T47D (cell line): ENCODE data around the gene ZDHHC18.

Experiments used
- DNase-seq, 2 experiments: peaks; one replicate each; pipeline versions ENCODE4 v3.0.0 to v3.0.0-alpha.2; 2011 to 2012; ENCODE audit warnings: low read depth in 1 of 2, low spot score in 1 of 2
- JUND ChIP-seq: IDR thresholded peaks from 2 replicates; pipeline ENCODE4 v1.6.1; 2012; ENCODE audit warnings: low read depth
- in situ Hi-C: cut with HindIII; loops from 2 replicates; pipeline ENCODE4 v1.10.0; 2016; ENCODE audit warnings: low sequenced_read_pairs, low pct_unique_long_range_greater_than_20kb

Gene ZDHHC18, protein sequence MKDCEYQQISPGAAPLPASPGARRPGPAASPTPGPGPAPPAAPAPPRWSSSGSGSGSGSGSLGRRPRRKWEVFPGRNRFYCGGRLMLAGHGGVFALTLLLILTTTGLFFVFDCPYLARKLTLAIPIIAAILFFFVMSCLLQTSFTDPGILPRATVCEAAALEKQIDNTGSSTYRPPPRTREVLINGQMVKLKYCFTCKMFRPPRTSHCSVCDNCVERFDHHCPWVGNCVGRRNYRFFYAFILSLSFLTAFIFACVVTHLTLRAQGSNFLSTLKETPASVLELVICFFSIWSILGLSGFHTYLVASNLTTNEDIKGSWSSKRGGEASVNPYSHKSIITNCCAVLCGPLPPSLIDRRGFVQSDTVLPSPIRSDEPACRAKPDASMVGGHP

DNA sequence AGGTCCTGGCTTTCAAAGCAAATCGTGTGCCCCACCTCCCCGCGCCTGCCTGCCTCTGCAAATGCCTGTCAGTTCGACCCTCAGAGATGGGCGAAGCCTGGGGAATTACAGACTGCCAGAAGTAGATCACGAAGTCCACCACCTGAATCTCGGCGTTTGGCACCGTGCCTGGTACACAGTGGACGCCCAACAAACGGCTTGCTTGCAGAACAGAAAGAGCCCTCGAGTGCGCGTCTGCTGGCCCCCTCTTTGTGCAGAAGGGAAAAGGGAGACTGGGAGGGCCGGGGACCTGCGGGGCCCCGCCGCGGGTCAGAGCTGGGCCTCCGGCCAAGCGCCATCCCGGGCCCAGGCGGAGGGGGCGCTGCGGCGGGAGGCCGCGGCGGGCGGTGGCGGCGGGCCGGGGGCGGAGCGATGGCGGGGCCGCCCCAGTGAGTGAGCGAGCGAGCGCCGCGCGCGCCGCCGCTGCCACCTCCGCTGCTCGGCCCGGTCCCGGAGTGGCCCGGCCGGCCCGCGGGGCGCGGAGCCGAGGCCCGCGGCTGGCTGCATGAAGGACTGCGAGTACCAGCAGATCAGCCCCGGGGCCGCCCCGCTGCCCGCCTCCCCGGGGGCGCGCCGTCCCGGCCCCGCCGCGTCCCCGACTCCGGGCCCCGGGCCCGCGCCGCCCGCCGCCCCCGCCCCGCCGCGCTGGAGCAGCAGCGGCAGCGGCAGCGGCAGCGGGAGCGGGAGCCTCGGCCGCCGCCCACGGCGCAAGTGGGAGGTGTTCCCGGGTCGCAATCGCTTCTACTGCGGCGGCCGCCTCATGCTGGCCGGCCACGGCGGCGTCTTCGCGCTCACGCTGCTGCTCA is at the start of gene ZDHHC18:
Gene ZDHHC18 (plus strand): TSS at position 428 of the 845 bp plus-strand sequence. CDS start 117 bp downstream, at position 545.
- peak; percentile 56 to 59 for DNase-seq
- no peak for TF ChIP-seq JUND
- in situ Hi-C loops: no loop called here

DNA sequence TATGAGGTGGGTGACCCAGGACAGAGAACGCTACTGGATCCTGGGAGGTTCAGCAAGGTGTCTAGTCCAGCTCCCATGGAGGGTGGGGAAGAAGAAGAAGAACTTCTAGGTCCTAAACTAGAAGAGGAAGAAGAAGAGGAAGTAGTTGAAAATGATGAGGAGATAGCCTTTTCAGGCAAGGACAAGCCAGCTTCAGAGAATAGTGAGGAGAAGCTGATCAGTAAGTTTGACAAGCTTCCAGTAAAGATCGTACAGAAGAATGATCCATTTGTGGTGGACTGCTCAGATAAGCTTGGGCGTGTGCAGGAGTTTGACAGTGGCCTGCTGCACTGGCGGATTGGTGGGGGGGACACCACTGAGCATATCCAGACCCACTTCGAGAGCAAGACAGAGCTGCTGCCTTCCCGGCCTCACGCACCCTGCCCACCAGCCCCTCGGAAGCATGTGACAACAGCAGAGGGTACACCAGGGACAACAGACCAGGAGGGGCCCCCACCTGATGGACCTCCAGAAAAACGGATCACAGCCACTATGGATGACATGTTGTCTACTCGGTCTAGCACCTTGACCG is 47.3 kb upstream of the ZDHHC18 start:
- TF ChIP-seq JUND: no peak
- in situ Hi-C loops: no loop called here
- no peak for DNase-seq

GRCh38 chr1:26780344-26780957 is 46.0 kb upstream of the ZDHHC18 start:
- DNase-seq: no peak
- in situ Hi-C loops: no loop called here
- no peak for TF ChIP-seq JUND

- DNase-seq: no peak
- no peak for TF ChIP-seq JUND
- in situ Hi-C loops: no loop called here
Measured at GRCh38 chr1:26781206-26781825, 45.2 kb upstream of the ZDHHC18 start.

- DNase-seq: no peak
- no peak for TF ChIP-seq JUND
- in situ Hi-C loops: no loop called here
Measured at GRCh38 chr1:26782521-26783212, 43.8 kb upstream of the ZDHHC18 start.

- no peak for TF ChIP-seq JUND
- in situ Hi-C loops: no loop called here
- no peak for DNase-seq
Measured at GRCh38 chr1:26783646-26784022, 42.9 kb upstream of the ZDHHC18 start.

- peak; percentile 38 to 97 for DNase-seq
- in situ Hi-C loops: no loop called here
- TF ChIP-seq JUND: no peak
Measured at GRCh38 chr1:26784023-26784871, 42.2 kb upstream of the ZDHHC18 start.

GRCh38 chr1:26784886-26785285 is 41.6 kb upstream of the ZDHHC18 start:
- no peak for TF ChIP-seq JUND
- in situ Hi-C loops: no loop called here
- no peak for DNase-seq

DNA sequence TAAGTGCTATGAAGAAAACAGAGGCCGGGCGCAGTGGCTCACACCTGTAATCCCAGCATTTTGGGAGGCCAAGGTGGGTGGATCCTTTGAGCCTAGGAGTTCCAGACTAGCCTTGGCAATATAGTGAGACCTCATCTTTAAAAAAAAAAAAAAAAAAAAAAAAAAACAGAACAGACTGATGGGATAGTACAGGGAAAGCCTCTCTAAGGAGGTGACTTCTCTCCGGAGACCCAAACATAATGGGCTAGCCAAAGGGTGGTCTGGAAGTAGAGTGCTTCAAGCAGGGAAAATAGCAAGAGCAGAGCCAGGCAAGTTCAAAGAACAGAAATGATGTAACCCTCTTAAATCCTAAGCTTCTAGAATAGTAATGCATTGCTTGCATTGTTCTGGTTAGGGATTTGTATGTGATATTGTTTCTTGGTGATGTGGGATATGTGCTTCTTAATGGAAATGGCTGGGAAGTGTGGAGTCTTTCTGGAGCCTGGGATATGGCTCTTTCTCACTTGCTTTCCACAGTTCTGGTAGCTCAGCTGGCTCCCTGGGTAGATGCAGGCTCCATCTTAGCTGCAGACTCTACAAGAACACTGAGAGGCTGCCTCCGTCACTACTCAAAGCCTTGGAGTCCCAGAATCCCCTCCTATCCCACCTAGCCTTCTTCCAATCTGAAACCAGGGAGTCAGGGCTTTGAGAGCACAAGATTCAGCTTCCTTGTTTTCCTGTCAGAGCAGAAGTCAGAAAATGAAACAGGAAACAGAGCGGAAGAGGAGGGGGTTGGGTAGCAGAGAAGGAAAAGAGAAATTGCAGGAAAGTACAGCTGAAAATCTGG is 40.7 kb upstream of the ZDHHC18 start:
- no peak for DNase-seq
- in situ Hi-C loops: no loop called here
- no peak for TF ChIP-seq JUND
